Panc1 (cell line): ENCODE results near the gene GMPPA.

Experiments
- POLR2AphosphoS5 ChIP-seq: IDR thresholded peaks from 2 replicates; pipeline ENCODE4 v1.6.1; 2012; ENCODE audit warnings: mild to moderate bottlenecking, low read depth, low read length, moderate library complexity
- SIN3A ChIP-seq: IDR thresholded peaks from 2 replicates; pipeline ENCODE4 v1.6.1; 2012; ENCODE audit warnings: low read depth, mild to moderate bottlenecking, low read length, moderate library complexity, borderline replicate concordance; ENCODE audit not compliant: insufficient read depth
- TCF7L2 ChIP-seq: IDR thresholded peaks from 2 replicates; pipeline ENCODE4 v1.6.1; 2011; ENCODE audit warnings: mild to moderate bottlenecking, low read depth, low read length, inconsistent platforms
- TF ChIP-seq, protein P1 (sequence below): fragments of 450-650 bp; IDR thresholded peaks from 2 replicates; pipeline ENCODE4 v1.5.1; 2017; ENCODE audit warnings: mild to moderate bottlenecking
- TF ChIP-seq, protein P2 (sequence below), 2 experiments: IDR thresholded peaks; 2 replicates each; pipeline ENCODE4 v1.6.1; 2011 to 2012; ENCODE audit warnings: low read depth in 2 of 2, control low read depth in 1 of 2, low read length in 1 of 2, mild to moderate bottlenecking in 1 of 2, moderate library complexity in 1 of 2; ENCODE audit not compliant: insufficient read depth in 1 of 2

DNA sequence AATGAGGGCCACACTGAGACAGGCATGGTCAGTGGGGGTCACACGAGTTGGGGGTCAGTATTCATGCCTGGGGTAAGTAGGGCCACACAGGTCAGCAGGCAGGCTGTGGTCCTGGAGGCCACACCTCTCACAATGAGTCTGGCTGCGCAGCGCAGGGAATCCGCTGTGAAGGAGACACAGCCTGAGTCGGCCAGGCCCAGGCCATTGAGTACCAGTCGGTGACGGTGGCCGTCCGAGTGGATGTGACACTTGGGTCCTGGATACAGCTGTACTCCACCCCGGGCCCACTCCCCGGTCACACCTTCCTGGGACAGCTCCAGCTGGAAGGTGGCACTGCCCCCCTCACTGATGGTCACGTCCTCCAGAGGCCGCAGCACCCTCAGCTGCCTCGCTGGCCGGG is 55.7 kb downstream of the GMPPA start:
- TF ChIP-seq, protein P1, sequence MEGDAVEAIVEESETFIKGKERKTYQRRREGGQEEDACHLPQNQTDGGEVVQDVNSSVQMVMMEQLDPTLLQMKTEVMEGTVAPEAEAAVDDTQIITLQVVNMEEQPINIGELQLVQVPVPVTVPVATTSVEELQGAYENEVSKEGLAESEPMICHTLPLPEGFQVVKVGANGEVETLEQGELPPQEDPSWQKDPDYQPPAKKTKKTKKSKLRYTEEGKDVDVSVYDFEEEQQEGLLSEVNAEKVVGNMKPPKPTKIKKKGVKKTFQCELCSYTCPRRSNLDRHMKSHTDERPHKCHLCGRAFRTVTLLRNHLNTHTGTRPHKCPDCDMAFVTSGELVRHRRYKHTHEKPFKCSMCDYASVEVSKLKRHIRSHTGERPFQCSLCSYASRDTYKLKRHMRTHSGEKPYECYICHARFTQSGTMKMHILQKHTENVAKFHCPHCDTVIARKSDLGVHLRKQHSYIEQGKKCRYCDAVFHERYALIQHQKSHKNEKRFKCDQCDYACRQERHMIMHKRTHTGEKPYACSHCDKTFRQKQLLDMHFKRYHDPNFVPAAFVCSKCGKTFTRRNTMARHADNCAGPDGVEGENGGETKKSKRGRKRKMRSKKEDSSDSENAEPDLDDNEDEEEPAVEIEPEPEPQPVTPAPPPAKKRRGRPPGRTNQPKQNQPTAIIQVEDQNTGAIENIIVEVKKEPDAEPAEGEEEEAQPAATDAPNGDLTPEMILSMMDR, result no peak
- TF ChIP-seq, protein P2, sequence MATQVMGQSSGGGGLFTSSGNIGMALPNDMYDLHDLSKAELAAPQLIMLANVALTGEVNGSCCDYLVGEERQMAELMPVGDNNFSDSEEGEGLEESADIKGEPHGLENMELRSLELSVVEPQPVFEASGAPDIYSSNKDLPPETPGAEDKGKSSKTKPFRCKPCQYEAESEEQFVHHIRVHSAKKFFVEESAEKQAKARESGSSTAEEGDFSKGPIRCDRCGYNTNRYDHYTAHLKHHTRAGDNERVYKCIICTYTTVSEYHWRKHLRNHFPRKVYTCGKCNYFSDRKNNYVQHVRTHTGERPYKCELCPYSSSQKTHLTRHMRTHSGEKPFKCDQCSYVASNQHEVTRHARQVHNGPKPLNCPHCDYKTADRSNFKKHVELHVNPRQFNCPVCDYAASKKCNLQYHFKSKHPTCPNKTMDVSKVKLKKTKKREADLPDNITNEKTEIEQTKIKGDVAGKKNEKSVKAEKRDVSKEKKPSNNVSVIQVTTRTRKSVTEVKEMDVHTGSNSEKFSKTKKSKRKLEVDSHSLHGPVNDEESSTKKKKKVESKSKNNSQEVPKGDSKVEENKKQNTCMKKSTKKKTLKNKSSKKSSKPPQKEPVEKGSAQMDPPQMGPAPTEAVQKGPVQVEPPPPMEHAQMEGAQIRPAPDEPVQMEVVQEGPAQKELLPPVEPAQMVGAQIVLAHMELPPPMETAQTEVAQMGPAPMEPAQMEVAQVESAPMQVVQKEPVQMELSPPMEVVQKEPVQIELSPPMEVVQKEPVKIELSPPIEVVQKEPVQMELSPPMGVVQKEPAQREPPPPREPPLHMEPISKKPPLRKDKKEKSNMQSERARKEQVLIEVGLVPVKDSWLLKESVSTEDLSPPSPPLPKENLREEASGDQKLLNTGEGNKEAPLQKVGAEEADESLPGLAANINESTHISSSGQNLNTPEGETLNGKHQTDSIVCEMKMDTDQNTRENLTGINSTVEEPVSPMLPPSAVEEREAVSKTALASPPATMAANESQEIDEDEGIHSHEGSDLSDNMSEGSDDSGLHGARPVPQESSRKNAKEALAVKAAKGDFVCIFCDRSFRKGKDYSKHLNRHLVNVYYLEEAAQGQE (IDR thresholded peaks at IDR 0.05; ENCODE audit: insufficient read depth in 1 of 2, low read depth in 2 of 2, low read length in 1 of 2), result no peak
- TF ChIP-seq POLR2AphosphoS5 (no peak), TCF7L2 (no peak), SIN3A (no peak)
